ENCODE data around the gene PCNX3. TPM values are rescaled to one million over a fixed set of nuclear protein-coding genes. Genes with fewer than 3 reads are reported as not detected.

PCNX3 gene
- total and polyA plus RNA-seq, 10 of the 15 experiments (the other 5 are each of a cell fraction or from before 2014, with no cell fraction given), result 0.03 to 46.6 (median 8.4) TPM

DNA sequence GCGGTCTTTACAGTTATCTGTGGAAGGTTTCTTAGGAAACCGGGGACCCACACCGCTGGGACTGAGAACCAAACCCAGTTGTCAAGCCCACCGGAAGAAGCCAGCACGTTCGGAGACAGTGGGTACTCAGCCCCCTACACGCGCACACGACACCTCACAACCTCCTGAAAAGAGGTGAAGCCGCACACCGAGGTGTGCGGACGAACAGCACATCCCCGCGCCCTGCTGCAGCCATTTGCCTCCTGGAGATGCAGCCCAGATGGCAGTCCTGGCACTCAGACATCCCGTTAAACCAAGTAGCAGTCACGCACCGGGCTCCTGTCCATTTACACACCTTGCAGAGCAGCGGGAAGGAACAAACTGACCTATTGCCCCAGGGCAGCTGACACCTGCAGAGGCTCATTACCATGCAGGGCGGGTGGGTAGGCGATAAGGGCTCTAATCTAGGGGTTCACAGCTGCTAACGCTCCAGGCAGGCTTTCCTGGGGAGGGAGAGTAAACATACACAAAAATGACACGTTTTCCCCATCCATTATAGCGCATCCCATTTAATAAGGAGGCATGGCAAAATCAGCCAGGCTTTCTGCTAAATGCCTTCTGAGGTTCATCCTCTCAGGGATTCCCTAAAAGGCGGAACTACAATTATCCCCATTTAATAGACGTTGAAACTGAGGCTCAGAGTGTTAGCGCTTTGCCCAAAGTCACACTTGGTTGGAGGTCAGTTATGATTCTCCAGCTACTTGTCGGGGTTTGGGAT is 40.6 kb upstream of the PCNX3 start (continued):
- peak; percentile 67; the same call in 1 of the 2 replicates for TF ChIP-seq ZNF207 (IDR thresholded peaks at IDR 0.05; ENCODE audit: borderline replicate concordance)
- TF ChIP-seq MEF2A (IDR thresholded peaks at IDR 0.05; ENCODE audit: insufficient read depth, low read depth, low read length), result no peak
- peak; percentile 36 for TF ChIP-seq POLR2AphosphoS5 (IDR thresholded peaks at IDR 0.05; ENCODE audit: low read length)
- peak; percentile 13 for TF ChIP-seq POLR2A (IDR thresholded peaks at IDR 0.05; ENCODE audit: low read depth, low read length)
- TF ChIP-seq ZNF217 (IDR thresholded peaks at IDR 0.05), result peak; percentile 87; the same call in 1 of the 2 replicates
- peak; percentile 64; the same call in 1 of the 2 replicates for TF ChIP-seq LARP7 (IDR thresholded peaks at IDR 0.05)
- TF ChIP-seq E2F8 (IDR thresholded peaks at IDR 0.05; ENCODE audit: low read depth, partially characterized antibody), result no peak
- no peak for TF ChIP-seq TCF12 (IDR thresholded peaks at IDR 0.05; ENCODE audit: low read depth, low read length)
- TF ChIP-seq NR2F1 (conservative IDR thresholded peaks at IDR 0.05), result peak; percentile 78
- no peak for TF ChIP-seq FOXM1 (IDR thresholded peaks at IDR 0.05; ENCODE audit: low read depth, low read length)
